Vagina (tissue), 2 donors: ENCODE measurements around the gene ADAR.

ENCODE experiments used
- POLR2A ChIP-seq, 2 donors: fragments of 450-650 bp; IDR thresholded peaks; one replicate each; pipeline ENCODE4 v1.6.1; 2017; ENCODE audit warnings: antibody characterized with exemption in 2 of 2, mild to moderate bottlenecking in 2 of 2, moderate library complexity in 2 of 2
- TF ChIP-seq, protein P1 (sequence below), 3 experiments: fragments of 450-650 bp in 2 of 3; fragments of 200-600 bp in 1 of 3; sonication (generic) in 1 of 3; IDR thresholded peaks; one replicate each; pipeline ENCODE4 v1.5.1; 2017 to 2019; ENCODE audit warnings: antibody characterized with exemption in 3 of 3, mild to moderate bottlenecking in 2 of 3, moderate library complexity in 2 of 3

DNA sequence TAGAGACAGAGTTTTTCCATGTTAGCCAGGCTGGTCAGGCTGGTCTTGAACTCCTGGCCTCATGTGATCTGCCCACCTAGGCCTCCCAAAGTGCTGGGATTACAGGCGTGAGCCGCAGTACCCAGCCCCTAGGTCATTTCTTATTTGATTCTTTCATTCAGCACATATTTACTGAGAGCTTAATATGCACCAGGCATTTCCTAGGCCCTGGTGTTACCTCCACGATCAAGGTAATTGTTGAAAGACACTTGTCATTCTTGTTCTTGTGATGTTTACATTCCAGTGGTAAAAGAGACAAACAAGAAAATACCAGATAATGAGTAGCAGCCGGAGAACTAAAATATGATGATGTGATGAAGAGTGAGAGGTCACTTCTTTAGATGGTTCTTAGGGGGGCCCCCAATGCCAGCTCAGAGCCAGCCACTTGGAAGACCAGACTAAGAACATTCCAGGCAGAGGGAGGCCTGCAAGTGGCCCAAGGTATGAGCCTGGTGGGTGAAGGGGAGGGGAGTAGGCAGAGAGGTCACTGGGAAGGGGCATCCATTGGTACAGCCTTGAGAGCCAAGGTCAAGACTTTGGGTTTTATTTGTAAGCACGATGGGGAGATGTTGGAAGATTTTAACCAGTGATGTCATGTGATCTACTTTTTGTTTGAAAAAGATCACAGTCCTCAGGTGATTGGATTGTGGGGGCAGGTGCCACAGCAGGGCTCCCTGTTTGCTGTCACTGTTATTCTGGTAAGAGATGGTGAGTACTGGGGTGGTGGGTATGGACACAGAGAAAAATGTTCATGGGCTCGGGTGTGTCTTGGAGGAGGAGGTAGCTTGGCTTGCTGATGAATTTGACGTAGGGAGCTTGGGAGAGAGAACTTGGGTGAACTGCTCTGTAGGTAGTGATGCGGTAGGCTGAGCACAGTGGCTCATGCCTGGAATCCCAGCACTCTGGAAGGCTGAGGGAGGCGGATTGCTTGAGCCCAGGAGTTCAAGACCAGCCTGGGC lies 68.2 kb downstream of the ADAR start:
- TF ChIP-seq, protein P1, sequence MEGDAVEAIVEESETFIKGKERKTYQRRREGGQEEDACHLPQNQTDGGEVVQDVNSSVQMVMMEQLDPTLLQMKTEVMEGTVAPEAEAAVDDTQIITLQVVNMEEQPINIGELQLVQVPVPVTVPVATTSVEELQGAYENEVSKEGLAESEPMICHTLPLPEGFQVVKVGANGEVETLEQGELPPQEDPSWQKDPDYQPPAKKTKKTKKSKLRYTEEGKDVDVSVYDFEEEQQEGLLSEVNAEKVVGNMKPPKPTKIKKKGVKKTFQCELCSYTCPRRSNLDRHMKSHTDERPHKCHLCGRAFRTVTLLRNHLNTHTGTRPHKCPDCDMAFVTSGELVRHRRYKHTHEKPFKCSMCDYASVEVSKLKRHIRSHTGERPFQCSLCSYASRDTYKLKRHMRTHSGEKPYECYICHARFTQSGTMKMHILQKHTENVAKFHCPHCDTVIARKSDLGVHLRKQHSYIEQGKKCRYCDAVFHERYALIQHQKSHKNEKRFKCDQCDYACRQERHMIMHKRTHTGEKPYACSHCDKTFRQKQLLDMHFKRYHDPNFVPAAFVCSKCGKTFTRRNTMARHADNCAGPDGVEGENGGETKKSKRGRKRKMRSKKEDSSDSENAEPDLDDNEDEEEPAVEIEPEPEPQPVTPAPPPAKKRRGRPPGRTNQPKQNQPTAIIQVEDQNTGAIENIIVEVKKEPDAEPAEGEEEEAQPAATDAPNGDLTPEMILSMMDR (IDR thresholded peaks at IDR 0.05) = no peak
- TF ChIP-seq POLR2A (IDR thresholded peaks at IDR 0.05) = no peak
